HG03342 (cell line): ENCODE measurements around the gene ETF1.
"Not testable (repeated sequence)": the region's sequence is repeated elsewhere in the genome, so short reads cannot be mapped to it uniquely, and the experiment has no call there.

ENCODE experiments used
- ATAC-seq: cut with Tn5 transposase; IDR thresholded peaks from one replicate; pipeline ENCODE4 v1.9.1; 2021; ENCODE audit warnings: mild to moderate bottlenecking, moderate library complexity; ENCODE audit not compliant: unreplicated experiment

ETF1 gene

GRCh38 chr5:138529812-138530211 is 13.2 kb downstream of the ETF1 start:
- no peak for ATAC-seq

- ATAC-seq, result no peak
Observed at GRCh38 chr5:138528744-138529469, 14.1 kb downstream of the ETF1 start.

GRCh38 chr5:138528208-138528607 is 14.8 kb downstream of the ETF1 start:
- ATAC-seq, result no peak

- ATAC-seq, result no peak
Observed at GRCh38 chr5:138527170-138527569, 15.9 kb downstream of the ETF1 start.

GRCh38 chr5:138523406-138523805 is 19.6 kb downstream of the ETF1 start:
- ATAC-seq, result no peak

- ATAC-seq, result no peak
Observed at GRCh38 chr5:138520971-138521370, 22.1 kb downstream of the ETF1 start.

- ATAC-seq, result no peak
Observed at GRCh38 chr5:138517437-138517836, 25.6 kb downstream of the ETF1 start.

GRCh38 chr5:138515556-138516245 is 27.3 kb downstream of the ETF1 start:
- no peak for ATAC-seq

- ATAC-seq, result no peak
Observed at GRCh38 chr5:138514021-138514420, 29.0 kb downstream of the ETF1 start.

GRCh38 chr5:138508958-138509357 is 34.1 kb downstream of the ETF1 start:
- no peak for ATAC-seq

GRCh38 chr5:138507485-138507884 is 35.6 kb downstream of the ETF1 start:
- not testable (repeated sequence) for ATAC-seq

GRCh38 chr5:138506370-138507306 is 36.4 kb downstream of the ETF1 start:
- no peak for ATAC-seq

GRCh38 chr5:138504799-138505198 is 38.2 kb downstream of the ETF1 start:
- ATAC-seq, result no peak

GRCh38 chr5:138503487-138504270 is 39.4 kb downstream of the ETF1 start:
- no peak for ATAC-seq

- ATAC-seq, result no peak
Observed at GRCh38 chr5:138502521-138502920, 40.5 kb downstream of the ETF1 start.

GRCh38 chr5:138502121-138502520 is 40.9 kb downstream of the ETF1 start:
- ATAC-seq, result no peak

- ATAC-seq, result no peak
Observed at GRCh38 chr5:138498376-138498775, 44.7 kb downstream of the ETF1 start.

- ATAC-seq, result no peak
Observed at GRCh38 chr5:138495351-138495750, 47.7 kb downstream of the ETF1 start.

- ATAC-seq, result no peak
Observed at GRCh38 chr5:138492560-138493045, 50.4 kb downstream of the ETF1 start.
